AG08396 (cell line): ENCODE results near the gene MAGOH.
"Not testable (repeated sequence)": the region's sequence is repeated elsewhere in the genome, so short reads cannot be mapped to it uniquely, and the experiment has no call there.

ENCODE experiments used
- DNase-seq: peaks from one replicate; pipeline ENCODE4 v3.0.0; 2012; ENCODE audit warnings: low spot score, mixed read lengths

MAGOH gene

DNA sequence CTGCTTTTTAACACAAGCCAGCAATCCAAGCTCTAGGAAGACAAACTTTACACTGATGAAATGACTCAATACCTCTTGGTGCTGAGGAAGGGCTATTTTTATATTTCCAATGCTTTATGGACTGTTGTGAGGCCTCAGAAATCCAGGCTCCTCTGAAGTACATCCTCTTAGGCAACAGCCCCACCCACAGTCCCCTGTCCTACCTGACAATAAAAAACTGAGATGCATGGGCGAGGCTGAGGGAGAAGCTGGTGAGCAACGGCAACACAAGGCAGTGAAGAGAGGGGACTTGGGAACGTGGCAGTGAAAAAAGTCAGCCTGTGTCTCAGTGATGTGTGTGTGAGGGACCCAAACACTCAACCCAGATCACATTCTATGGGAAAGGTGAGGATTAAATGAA is 51.8 kb downstream of the MAGOH start:
- DNase-seq = no peak

DNA sequence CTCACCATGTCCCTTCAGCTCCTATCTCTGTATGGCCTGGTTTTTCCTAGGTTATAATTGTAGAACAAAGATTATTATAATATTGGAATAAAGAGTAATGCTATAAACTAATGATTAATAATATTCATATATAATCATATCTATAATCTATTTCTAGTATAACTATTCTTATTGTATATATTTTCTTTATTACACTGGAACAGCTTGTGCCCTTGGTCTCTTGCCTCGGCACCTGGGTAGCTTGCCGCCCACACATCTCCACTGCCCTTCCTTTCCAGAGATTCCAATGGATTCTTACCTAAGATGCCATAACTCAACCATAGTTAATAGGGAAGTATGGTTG is 52.4 kb downstream of the MAGOH start:
- DNase-seq = not testable (repeated sequence)

DNA sequence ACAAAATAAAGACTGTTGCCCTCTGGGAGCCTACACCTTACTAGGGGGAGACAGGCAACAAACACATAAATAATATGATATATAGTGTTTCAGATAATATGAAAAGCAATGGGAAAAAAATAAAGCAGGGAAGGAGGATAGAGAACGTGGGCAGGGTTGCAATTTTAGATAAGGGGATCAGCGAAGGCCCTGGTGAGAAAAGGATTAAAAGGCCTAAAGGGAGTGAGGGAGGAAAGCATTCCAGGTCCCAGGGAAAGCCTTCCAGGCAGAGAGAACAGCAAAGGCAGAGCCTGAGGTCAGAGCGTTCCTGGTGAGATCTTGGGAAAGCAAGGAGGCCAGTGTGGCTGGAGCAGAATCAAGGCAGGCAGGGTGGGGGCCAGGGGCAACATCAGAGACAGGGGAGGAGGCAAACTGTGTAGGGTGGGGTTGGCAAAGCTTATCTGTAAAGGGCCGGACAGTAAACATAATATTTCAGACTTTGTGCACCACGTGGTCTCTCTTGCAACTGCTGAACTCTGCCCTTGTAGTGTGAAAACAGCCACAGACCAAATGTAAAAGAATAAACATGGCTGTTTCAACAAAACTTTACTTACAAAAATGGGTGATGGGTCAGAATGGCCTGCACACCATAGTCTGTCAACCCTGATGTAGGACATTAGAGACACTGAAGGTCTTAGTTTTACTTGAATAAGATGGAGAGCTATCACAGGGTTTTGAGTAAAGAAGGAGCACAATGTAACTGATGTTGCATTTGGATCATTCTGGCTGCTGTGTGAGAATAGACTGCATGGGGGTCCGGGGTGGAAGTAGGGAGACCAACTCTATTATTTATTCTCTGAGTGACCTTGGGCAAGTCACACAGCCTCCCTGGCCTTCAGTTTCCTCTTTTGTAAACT is 55.0 kb downstream of the MAGOH start:
- peak; percentile 82 for DNase-seq

DNA sequence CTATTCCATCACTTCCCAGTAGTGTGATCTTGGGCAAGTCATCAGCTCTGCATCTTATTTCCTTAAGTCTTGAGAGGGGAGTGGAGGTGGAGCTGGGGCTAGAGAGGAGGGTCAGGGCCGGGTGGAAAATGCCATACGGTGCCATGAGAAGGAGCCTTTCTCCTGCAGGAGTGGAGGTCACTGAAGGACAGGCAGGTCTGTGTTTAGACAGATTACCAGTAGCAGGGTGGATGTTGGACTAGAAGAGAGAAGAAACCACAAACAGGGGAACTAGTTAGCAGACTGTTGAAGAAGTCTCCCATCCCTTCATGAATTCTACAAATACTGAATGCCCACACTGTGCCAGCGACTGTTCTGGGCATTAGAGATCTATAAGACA is 55.6 kb downstream of the MAGOH start:
- no peak for DNase-seq

DNA sequence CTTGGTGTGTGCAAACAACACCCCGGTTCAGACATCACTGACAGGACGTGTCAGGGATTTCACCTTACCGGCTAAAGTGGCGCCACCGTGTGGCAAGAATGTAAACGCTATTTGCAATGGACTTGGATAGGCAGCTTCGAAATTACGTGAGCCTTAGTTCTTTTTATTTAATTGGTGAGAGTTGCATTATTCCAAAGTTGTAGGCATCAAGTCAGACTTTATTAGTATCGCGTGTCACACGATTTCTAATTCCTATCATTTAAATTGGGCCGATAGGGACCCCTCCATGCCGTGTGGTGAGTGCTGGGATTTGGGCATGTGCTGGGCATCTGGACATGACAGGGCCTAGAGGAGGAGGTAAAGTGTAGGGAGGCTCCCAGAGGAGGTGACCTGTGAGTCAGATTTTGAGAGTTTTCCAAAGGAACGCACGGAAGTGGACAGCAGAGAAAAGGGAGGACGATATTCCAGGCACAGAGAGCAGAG is 56.2 kb downstream of the MAGOH start:
- DNase-seq = no peak

DNA sequence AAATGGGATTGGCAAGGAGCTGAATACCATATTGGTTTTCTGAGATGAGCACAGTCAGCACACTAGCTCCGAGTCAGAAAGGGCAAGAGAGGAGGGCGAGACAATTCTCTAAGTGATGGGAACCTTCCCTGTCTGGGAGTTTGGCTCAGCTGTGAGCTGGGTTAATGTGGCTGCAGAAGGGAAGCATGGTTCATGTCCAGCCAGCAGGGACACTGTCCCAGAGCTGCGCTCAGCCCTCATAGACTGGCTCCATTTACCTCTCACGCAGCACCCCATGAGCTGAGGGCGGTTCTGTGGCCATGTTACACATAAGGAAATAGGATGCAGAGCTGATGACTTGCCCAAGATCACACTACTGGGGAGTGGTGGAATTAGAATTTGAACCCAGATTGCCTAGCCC is 57.4 kb downstream of the MAGOH start:
- DNase-seq = no peak

DNA sequence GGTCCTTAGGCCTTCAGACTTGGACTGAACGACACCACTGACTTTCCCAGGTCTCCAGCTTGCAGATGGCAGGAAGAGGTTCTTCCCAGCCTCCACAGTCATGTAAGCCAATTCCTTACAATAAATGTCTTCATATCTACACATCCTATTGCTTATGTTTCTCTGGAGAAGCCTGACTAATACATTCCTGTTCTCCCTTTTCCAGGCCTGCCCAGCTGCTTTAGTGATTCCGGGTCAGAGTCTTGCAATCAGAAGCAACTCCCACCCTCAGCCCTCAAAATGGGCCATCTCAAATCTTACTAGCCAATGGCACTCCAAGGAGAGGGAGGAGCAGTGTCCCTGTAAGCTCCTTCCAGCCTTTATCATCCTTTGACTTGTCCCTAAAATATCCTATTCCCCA is 58.1 kb downstream of the MAGOH start:
- DNase-seq = no peak
